ENCODE results near the gene GPX6. TPM values are rescaled to one million over a fixed set of nuclear protein-coding genes. Genes with fewer than 3 reads are reported as not detected.
"Not testable (repeated sequence)": the region's sequence is repeated elsewhere in the genome, so short reads cannot be mapped to it uniquely, and the experiment has no call there.

GPX6 gene, protein sequence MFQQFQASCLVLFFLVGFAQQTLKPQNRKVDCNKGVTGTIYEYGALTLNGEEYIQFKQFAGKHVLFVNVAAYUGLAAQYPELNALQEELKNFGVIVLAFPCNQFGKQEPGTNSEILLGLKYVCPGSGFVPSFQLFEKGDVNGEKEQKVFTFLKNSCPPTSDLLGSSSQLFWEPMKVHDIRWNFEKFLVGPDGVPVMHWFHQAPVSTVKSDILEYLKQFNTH
- not detected for total RNA-seq

DNA sequence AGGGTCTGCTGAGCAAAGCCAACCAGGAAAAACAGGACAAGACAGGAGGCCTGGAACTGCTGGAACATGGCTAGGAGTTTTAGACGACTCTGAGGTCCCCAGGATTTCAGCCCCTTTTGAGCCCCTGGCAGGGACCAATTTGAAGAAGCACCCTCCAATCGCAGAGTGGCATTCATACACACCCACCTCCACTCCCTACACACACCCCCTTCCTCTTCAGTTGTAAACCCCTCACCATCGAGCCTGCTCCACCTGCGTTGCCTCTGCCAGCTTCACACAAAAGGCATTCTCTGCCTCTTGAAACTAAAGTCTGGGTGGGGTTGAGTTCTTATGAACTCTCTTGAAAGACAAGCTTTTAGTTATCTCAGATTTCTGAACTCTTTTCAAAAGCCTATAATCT lies at the start of gene GPX6:
TSS of gene GPX6 (minus strand) at position 118 of the 400 bp plus-strand sequence. CDS start at position 68, 50 bp downstream.
- no peak for DNase-seq

DNA sequence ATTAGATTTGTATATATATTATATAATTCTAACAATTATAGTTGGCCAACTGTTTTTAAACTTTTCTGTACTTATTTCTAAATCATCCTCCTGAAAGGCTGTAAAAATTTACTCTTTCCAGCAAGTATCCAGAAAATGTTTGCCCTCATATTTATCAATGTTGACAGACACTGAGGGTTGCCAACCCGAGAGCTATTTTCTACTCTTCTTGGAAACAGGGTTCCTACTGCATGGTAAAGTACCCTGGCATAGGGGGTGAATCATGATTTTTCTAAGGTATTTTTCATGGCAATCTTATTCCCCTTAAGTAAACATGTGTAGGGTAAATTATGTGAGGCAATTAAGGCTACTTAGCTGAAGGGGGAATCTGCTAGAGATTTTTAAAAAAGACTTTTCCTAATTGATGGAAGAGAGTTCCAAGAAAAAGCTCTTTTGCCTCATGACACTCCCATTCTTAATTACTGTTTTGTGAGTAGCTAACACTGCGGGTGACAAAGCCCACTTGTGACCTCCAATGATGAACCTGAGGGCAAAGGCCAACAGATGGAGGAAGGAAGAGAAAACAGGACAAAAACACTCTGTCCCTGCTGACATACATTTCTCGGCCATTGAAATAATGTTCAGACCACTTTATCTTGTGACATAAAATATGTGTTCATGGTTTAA lies 48.0 kb upstream of the GPX6 start:
- DNase-seq, result no peak

DNA sequence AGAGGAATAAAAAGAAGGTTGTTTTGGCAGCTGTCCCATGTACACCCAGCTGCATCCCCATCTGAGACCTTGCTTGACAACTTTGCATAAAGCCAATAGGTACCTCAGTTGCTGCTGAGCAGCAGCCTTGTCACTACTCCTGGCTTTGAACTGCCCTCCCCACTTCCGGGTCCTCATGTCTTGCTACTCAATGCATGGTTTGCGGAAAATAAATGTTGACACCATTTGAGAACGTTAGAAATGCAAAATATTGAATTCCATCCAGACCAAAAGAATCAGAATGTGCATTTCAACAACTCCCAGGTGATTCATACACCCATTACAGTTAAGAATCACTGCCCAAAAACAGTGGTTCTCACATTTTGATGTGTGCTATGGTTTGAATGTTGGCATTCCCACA lies 43.0 kb upstream of the GPX6 start:
- DNase-seq, result no peak

DNA sequence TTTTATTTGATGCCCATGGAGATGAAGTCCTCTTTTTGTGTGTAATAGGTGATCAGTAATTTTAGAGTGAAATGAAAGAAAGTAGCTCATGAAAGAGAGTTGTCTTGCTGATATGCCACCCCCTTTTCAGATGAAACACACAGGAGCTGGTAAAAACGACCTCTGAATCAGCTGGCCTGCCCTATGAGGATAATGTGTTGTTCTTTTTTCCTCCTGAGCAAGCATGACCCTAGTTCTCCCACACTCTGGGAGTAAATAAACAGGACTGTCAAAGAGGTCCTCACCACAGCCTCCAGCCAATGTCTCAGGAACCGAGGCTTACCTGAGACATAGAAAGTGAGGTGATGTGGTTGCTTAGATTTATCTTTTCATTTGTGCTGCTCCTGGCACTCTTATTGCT lies 39.5 kb upstream of the GPX6 start:
- no peak for DNase-seq

DNA sequence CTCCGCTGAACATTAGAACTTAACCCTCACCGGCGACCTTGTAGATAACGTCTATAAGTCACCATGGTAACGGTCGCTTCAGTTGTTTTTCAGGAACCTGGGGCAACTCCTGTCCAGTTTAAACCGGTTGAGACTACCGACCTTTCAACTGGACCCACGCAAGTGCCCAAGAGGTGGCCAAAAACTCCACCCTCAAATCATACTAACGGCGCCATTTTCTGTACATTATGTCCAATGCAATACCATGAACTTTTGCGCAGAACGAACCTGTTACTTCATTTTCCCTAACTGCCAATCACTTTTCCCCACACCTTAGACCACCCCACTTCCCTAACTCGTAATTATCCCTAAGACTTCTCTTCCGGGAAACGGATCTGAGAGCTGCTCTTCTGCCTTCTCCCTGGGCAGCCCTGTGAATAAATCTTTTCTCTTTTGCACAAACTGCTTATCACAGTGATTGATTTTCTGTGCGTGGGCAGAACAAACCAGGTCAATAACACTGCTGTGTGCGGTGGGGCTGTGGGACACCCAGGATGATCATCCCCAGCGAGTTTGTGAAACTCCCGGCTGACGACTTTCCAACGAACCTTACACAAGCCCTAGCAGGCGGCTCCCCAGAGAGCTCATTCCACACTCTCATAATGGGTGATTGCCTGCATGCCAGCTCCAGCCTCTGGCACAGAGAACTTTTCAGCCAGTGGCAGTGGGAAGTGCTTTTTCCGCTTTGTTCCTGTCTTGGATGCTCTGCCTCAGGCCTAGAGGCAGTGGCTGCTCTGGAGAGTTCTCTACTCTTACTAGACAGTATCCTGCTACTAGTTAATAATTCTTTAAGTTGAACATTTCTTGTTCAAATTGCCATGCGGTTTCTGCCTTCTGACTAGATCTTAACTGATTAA lies 38.6 kb upstream of the GPX6 start:
- no peak for DNase-seq

DNA sequence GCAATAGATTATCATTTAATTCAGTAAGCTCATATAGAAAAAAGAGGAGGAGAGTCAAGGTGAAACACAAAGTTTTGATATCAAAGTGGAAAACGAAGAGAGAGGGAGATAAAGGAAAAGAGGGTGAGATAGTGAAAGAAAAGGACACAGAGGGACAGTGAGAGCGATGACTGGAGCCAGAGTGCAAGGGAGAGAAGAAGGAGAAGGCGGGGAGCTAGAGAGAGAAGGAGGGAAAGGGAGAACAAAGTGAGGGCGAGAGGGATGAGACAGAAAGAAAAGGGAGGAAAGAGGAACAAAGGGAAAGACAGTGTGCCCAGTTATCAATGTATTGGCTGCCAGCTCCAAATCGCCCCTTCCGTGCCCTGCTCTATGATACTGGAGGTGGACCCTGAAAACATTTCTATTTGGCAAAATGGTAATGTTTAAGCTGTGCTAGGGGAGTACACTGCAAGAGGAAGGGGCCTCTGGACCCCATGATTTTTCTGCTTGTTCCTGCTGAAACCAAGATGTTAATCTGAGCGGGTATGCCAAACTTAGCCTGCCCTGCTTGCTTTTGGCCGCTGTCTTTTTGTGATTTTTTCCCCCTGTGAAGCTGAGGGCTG lies 37.9 kb upstream of the GPX6 start:
- no peak for DNase-seq

DNA sequence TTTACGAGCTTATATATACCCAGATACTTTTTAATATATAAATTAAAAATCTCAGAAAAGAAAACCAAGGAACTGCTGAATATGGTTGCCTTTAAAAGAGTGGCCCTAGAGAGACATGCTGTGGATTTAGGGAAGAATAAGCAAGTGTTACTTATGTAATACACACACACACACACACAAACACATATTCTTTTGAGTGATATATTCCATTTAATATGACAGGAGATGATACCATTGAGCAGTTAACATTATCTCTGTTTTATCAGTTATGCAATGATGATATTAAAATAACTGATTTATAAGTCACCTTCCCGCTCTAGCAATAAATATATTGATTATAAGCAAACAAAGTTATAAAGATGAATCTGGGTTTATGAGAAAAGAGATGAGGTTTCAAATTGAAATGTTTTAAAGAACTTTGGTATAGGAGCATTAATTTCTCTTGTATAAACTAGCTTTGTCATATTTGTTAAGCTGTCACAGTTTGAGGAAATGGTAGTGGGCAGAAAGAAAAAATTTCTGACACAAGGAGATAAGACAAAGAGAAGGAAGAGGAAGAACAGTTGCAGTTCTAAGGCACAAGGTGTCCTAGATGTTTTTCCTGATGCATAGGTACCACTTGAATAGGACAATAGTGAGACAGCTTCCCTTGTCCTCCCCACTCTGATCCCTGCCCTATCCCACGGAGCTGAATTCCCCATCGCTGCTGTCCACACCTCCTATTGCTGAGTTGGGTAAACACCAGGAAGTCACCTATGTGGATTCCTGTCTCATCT lies 36.5 kb upstream of the GPX6 start:
- no peak for DNase-seq

DNA sequence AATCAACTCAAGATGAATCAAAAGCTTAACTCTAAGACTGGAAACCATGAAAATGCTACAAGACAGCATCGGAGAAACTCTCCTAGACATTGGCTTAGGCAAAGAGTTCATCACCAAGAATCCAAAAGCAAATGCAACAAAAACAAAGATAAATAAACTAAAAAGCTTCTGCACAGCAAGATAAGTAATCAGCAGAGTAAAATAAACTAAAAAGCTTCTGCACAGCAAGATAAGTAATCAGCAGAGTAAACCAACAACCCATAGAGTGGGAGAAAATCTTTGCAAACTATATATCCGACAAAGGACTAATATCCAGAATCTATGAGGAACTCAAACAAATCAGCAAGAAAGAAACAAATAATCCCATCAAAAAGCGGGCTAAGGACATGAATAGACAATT lies 31.4 kb upstream of the GPX6 start:
- DNase-seq, result not testable (repeated sequence)

DNA sequence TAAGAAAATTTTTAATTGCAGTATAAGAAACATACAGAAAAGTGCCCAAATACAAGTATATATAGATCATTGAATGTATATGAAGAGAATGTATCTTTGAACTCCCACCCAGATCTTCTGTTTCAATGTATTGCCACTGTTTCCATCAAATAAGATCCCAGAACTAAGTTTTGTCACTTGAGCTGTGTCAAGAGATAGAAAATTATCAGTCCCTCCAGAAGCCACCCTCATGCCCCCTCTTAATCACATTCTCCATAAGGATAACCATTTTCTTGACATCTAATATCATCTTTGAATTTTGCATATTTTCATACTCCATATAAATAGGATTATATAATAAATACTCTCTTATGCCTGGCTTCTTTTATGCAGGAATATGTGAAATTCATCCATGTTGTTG lies 30.4 kb upstream of the GPX6 start:
- DNase-seq, result no peak

DNA sequence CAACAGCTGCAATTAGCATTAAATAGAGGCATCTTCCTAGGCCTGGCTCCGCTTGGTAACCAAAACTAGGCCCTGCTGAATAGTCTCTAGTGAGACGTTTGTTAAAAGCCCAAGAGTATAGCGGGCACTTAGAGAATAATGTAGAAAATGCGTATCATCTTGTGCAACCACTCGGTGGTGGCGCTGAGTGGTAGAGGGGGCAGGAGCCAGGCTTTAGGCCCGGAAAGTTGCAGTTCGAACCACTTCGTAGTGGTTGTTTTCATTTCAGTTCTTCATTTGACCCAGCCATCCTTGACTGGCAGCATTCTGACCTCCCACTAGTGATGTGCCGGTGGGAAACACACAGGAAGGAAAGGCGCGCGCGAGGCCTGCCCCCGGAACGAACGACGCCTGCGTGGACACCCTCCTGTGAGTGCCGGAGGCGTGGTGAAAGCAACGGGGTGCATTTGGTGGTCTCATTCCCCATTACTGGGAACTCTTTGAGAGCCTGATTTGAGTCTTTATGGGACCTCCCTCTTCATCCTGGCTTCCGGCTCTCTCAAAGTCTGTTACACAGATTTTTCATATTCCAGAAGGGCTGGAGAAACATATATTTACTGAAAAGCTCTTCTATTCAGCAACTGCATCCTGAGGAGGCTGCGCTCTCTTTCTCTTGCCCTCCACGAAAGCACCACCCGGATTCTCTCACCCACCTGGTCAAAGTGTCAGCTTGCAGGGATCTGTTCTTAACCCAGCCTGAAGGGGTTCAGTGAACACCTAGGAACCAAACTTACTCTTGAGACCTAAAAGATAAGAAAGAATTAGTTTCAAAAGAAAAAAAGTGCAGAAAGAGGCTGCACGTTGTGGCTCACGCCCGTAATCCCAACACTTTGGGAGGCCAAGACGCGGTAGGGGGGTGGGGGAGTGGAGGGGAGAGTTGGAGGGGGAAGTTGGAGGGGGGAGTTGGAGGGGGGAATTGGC lies 28.3 kb upstream of the GPX6 start:
- no peak for DNase-seq

DNA sequence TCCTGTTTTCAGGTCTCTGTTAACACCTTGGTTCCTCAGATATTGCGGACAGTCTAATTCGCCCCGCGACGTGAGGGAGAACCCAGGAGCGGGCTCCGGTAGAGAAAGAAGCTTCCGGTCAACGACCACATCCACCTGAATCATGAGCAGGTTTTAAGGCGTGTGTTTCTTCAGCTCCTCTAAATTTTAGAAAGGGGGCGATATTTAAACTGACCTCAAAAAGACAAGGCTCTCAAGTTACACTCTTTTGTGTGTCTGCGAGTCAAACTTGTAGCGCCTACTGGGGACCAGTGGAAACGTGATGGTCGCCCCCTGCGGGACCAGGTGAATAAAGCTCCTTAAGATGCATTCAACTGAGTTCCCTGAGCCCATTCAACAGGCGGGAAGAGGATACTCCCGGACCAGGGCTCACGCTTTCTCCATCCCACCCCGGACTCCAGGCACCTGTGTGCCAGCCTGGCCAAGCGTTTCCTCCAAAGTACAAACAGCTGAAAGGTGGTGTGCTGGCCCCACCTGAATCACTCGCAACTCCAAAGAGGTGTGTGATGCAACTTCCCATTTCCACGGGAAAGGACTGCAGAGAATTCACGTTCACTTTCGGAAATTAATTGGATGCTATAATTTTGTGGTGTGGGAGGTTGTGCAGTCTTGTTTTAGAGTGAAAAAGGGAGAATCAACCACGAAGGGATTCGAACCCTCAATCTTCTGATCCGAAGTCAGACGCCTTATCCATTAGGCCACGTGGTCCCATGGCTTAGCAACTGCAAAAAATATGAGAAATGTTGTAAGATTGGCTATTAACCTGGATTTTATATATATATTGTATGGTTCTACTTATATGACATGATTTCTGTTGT lies 27.1 kb upstream of the GPX6 start:
- DNase-seq, result no peak

DNA sequence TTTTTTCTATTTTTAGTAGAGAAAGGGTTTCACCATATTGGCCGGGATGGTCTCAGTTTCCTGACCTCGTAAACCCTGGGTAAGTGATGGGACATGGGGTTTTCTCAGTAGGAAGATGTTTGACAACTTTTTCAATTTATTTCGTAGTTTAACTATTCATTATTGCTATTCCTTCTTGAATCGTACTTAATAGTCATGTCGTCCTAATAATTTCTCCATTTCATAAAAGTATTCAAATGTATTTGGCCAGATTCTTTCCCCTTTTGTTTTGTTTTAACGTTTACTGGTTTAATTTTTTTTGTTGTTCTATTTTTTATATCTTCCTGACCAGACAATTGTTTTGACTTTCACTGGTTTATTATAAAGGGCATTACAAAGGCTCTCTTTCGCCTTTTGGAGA lies 26.4 kb upstream of the GPX6 start:
- DNase-seq, result no peak

DNA sequence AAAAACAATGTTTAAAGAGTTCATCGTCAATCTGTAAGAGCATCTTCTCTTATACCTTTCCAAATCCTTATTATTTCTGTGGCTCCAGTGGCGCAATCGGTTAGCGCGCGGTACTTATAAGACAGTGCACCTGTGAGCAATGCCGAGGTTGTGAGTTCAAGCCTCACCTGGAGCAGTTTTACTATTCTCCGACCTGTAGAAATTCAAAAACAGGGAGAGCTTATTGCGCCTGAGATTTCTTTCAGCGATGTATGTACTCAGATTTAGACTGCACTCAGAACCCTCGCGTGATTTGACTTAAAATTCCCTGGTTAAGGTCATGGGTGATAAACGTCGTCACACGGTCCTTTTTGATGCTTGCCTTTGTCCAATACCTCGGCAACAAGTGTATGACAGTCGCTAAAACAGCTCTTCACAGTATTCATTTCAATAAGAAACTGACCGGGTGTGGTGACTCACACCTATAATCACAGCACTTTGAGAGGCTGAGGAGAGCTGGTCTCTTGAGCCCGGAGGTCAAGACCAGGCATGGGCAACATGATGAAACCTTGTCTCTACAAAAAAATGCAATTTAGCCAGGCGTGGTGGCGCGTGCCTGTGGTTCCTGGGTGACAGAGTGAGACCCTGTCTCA lies 22.0 kb upstream of the GPX6 start:
- DNase-seq, result no peak

DNA sequence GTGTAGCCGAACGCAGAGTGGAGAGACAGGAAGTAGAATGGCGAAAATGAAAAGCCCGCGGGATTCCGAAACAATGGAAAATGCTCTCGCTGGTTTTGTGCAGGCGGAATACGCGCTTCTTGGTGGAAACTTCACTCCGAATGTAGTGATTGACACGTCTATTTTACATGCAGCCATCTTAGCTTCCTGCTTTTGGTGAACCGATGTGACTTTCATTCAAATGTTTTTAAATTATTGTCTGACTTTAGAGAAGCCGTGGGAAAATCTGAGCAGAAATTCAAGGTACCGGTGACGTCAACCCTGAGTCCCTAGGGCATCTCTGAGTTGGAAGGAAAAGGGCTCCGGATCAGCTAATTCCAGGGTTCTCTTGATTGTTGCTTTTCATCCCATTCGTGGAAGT lies 21.5 kb upstream of the GPX6 start:
- DNase-seq, result no peak

DNA sequence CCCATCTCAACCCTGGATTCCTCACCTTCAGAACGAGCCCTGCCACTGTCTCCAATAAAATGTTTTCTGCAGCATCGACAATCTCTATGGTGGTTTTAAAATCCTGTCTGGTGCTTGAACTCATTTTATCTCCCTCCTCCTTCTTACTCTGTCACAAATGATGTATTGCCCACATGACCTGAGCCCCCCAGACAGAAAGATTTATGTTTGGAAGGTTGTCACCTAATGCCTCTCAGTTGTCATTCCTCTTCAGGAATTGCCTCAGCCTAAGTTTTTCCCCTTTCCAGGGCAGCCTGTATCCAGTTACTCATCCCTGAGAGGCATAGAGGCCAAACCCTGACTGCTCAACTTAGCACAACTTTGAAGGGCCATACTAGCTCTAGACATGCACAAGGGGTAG lies 19.3 kb upstream of the GPX6 start:
- no peak for DNase-seq

DNA sequence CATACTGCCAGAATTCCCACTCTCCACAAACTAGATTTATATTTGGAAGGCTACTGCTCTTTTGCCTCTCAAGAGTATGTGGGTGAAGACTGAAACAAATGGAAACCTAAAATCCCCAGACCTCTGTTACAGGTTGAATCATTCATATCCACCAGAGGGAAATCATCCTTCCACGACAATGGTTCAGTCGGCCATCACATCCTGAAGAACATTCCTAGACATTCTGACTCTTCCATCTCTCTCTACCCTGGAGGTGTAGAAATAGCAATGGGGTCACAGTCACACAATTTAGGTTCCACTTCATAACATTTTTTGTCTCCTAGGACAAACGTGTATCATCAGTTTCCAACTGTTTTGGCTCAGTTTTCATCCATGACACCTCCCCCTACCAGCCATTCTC lies 18.7 kb upstream of the GPX6 start:
- DNase-seq, result no peak

DNA sequence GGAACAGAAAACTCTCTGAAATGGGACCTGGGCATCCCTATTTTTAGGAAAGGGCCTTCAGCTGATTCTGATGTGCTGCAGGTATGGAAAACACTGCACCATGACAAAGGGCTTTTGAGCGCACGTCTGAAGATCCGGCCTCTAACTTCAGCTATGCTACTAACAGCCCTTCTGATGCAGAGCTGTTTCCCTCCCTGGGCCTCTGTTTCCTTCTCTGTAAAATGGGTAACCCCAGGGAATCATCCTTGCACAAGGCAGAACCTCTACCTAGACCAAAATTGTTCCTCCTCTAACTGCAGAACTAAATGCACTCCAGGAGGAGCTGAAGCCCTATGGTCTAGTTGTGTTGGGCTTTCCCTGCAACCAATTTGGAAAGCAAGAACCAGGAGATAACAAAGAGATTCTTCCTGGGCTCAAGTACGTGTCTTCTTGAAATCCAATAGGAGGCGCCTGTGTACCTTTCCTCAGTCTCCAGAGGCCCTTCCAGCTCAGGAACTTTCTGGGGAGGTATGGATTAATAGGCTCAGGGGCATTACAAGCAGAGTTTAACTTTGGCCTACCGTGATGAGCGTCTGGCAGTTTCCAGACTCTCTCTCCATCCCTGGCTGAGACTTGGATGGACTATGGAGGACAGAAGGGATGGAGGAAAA lies 16.0 kb upstream of the GPX6 start:
- no peak for DNase-seq

DNA sequence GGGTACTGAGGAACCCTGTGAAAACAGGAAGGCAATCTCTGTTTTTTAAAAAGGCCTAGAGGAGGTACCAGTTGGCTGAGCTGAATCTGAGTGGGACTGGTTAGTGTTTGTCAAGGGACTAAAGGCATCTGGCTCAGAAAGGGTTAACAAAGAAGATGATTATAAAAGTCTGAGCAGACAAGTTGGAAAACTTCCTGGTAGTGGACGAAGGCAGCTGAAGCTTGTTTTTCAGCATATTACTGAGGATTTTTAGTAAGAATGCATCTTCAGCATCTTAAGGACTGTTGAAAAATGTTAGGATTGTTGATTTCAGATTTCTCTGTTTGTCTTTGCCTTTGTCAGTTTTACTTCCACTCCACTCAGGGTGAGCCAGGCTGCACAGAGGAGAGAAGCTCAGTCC lies 15.2 kb upstream of the GPX6 start:
- DNase-seq, result no peak

DNA sequence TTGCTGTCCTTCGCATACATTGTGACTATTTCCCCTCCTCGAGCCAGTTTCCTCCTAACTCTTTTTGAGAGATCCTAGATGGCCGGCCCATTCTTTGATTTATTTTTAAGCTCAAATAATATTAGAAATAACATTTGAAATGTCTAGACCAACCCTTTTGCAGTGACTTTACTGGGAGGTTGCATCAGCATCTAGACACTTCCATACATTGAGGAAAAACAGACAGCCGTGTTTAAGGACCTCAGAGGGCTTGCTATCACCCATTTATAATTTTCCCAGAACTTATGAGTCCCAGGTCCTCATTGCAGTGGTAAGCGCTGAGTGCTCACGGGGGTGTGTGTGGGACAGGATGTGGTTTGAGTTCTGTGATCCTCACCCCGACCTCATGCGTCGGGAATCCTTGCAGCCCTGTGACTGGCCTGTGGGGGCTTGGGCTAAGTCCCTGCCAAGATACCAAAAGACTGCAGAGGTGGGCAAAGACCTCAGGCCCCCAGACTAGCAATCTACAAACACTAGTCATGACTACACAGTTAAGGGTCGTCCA lies 10.0 kb upstream of the GPX6 start, which contains the start of gene GPX5:
TSS of gene GPX5 (plus strand) at position 386 of the 544 bp plus-strand sequence. CDS start at position 519, 133 bp downstream.
- no peak for DNase-seq

All from occipital lobe (tissue), 2 donors.